Tibial nerve (tissue), 4 donors: ENCODE data around the gene DNAJB6.

Experiments
- EP300 ChIP-seq, 2 donors: sonication (generic); formaldehyde crosslinking; IDR thresholded peaks; one replicate each; pipeline ENCODE4 v1.6.1; 2017; ENCODE audit warnings: antibody characterized with exemption in 2 of 2, mild to moderate bottlenecking in 1 of 2
- POLR2A ChIP-seq, 2 donors: fragments of 450-650 bp; IDR thresholded peaks; one replicate each; pipeline ENCODE4 v1.6.1; 2017; ENCODE audit warnings: antibody characterized with exemption in 2 of 2, mild to moderate bottlenecking in 2 of 2, moderate library complexity in 2 of 2
- TF ChIP-seq, protein P1 (sequence below), 5 experiments: fragments of 200-600 bp in 3 of 5; fragments of 450-650 bp in 2 of 5; sonication (generic) in 3 of 5; IDR thresholded peaks; one replicate each; pipeline ENCODE4 v1.5.1; 2016 to 2019; ENCODE audit warnings: antibody characterized with exemption in 5 of 5, mild to moderate bottlenecking in 3 of 5, moderate library complexity in 2 of 5

DNA sequence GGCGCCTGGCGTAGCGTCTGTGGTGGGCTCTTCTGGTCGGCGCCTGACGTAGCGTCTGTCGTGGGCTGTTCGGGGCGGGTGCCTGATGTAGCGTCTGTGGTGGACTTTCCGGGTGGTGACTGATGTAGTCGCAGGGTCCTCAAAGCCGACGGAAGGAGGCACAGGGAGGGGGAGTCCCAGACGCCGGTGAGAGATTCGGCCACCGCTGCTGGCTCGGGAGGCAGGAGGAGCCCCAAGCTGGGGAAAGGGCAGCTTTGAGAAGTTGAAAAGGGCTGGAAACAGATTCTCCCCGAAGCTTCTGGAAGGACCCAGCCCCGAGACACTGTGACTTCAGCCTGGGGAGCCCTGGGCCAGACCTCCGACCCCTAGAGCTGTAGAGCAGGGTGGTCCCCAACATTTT is 105.7 kb downstream of the DNAJB6 start:
- TF ChIP-seq, protein P1, sequence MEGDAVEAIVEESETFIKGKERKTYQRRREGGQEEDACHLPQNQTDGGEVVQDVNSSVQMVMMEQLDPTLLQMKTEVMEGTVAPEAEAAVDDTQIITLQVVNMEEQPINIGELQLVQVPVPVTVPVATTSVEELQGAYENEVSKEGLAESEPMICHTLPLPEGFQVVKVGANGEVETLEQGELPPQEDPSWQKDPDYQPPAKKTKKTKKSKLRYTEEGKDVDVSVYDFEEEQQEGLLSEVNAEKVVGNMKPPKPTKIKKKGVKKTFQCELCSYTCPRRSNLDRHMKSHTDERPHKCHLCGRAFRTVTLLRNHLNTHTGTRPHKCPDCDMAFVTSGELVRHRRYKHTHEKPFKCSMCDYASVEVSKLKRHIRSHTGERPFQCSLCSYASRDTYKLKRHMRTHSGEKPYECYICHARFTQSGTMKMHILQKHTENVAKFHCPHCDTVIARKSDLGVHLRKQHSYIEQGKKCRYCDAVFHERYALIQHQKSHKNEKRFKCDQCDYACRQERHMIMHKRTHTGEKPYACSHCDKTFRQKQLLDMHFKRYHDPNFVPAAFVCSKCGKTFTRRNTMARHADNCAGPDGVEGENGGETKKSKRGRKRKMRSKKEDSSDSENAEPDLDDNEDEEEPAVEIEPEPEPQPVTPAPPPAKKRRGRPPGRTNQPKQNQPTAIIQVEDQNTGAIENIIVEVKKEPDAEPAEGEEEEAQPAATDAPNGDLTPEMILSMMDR (IDR thresholded peaks at IDR 0.05), result no peak
- no peak for TF ChIP-seq EP300 (IDR thresholded peaks at IDR 0.05)
- no peak for TF ChIP-seq POLR2A (IDR thresholded peaks at IDR 0.05)
